HEK293 (cell line): Measurements from ENCODE around the gene SLC11A2.

ENCODE experiments used
- HOXA7 ChIP-seq: sonication (generic); formaldehyde crosslinking; IDR thresholded peaks from 2 replicates; pipeline ENCODE4 v1.8.1; 2022; ENCODE audit warnings: missing genetic modification reagents, borderline replicate concordance
- HOXD13 ChIP-seq: sonication (generic); formaldehyde crosslinking; IDR thresholded peaks from 2 replicates; pipeline ENCODE4 v1.8.0; 2022; ENCODE audit warnings: missing genetic modification reagents, borderline replicate concordance
- KLF9 ChIP-seq: fragments of 450-650 bp; formaldehyde crosslinking; IDR thresholded peaks from 2 replicates; pipeline ENCODE4 v1.5.1; 2016; ENCODE audit warnings: missing biosample characterization, missing genetic modification characterization, low read depth
- YY2 ChIP-seq: fragments of 450-650 bp; formaldehyde crosslinking; IDR thresholded peaks from 2 replicates; pipeline ENCODE4 v1.5.1; 2016; ENCODE audit warnings: missing biosample characterization, missing genetic modification characterization
- ZFP41 ChIP-seq: fragments of 450-650 bp; formaldehyde crosslinking; IDR thresholded peaks from 2 replicates; pipeline ENCODE4 v1.5.1; 2016; ENCODE audit warnings: missing biosample characterization, missing genetic modification characterization, borderline replicate concordance
- ZNF140 ChIP-seq: fragments of 450-650 bp; formaldehyde crosslinking; IDR thresholded peaks from 2 replicates; pipeline ENCODE4 v1.5.1; 2016; ENCODE audit warnings: missing biosample characterization, missing genetic modification characterization
- ZNF214 ChIP-seq: fragments of 450-650 bp; formaldehyde crosslinking; IDR thresholded peaks from 2 replicates; pipeline ENCODE4 v1.5.1; 2017; ENCODE audit warnings: missing biosample characterization, mild to moderate bottlenecking, missing genetic modification characterization, borderline replicate concordance
- ZNF274 ChIP-seq, 2 experiments: fragments of 200-500 bp in 1 of 2; fragments of 450-650 bp in 1 of 2; sonication (Bioruptor generic) in 1 of 2; formaldehyde crosslinking in 1 of 2; IDR thresholded peaks; 2 replicates each; pipeline versions ENCODE4 v1.5.1 to v1.6.1; 2014 to 2016; ENCODE audit warnings: borderline replicate concordance in 1 of 2, inconsistent platforms in 1 of 2, low read length in 1 of 2, missing biosample characterization in 1 of 2, missing genetic modification characterization in 1 of 2
- ZNF670 ChIP-seq: fragments of 450-650 bp; formaldehyde crosslinking; IDR thresholded peaks from 2 replicates; pipeline ENCODE4 v1.5.1; 2016; ENCODE audit warnings: missing biosample characterization, missing genetic modification characterization, low read depth
- ZNF677 ChIP-seq: fragments of 450-650 bp; IDR thresholded peaks from 2 replicates; pipeline ENCODE4 v1.5.0; 2018; ENCODE audit warnings: missing biosample characterization, mild to moderate bottlenecking, missing genetic modification characterization, moderate library complexity
- ZNF747 ChIP-seq: fragments of 450-650 bp; formaldehyde crosslinking; IDR thresholded peaks from 2 replicates; pipeline ENCODE4 v1.5.1; 2016; ENCODE audit warnings: missing biosample characterization, missing genetic modification characterization
- ZNF792 ChIP-seq: fragments of 450-650 bp; formaldehyde crosslinking; IDR thresholded peaks from 2 replicates; pipeline ENCODE4 v1.5.1; 2016; ENCODE audit warnings: missing biosample characterization, missing genetic modification characterization
- ZNF837 ChIP-seq: fragments of 450-650 bp; formaldehyde crosslinking; IDR thresholded peaks from 2 replicates; pipeline ENCODE4 v1.5.1; 2016; ENCODE audit warnings: missing biosample characterization, missing genetic modification characterization
- ZSCAN16 ChIP-seq: fragments of 450-650 bp; formaldehyde crosslinking; IDR thresholded peaks from 2 replicates; pipeline ENCODE4 v1.5.1; 2016; ENCODE audit warnings: missing biosample characterization, missing genetic modification characterization
- ZSCAN30 ChIP-seq: fragments of 450-650 bp; IDR thresholded peaks from 2 replicates; pipeline ENCODE4 v1.5.1; 2018; ENCODE audit warnings: missing biosample characterization, mild to moderate bottlenecking, missing genetic modification characterization, moderate library complexity
- TF ChIP-seq, protein P1 (sequence below): fragments of 450-650 bp; formaldehyde crosslinking; IDR thresholded peaks from 2 replicates; pipeline ENCODE4 v1.5.1; 2016; ENCODE audit warnings: missing biosample characterization, missing genetic modification characterization
- TF ChIP-seq, protein P2 (sequence below): fragments of 450-650 bp; formaldehyde crosslinking; IDR thresholded peaks from 2 replicates; pipeline ENCODE4 v1.5.1; 2017; ENCODE audit warnings: missing biosample characterization, mild to moderate bottlenecking, missing genetic modification characterization, moderate library complexity
- TF ChIP-seq, protein P3 (sequence below): fragments of 450-650 bp; formaldehyde crosslinking; IDR thresholded peaks from 2 replicates; pipeline ENCODE4 v1.5.1; 2017; ENCODE audit warnings: missing biosample characterization, missing genetic modification characterization
- TF ChIP-seq, protein P4 (sequence below): fragments of 450-650 bp; formaldehyde crosslinking; IDR thresholded peaks from 2 replicates; pipeline ENCODE4 v1.5.1; 2016; ENCODE audit warnings: missing biosample characterization, missing genetic modification characterization
- TF ChIP-seq, protein P5 (sequence below): fragments of 450-650 bp; formaldehyde crosslinking; IDR thresholded peaks from 2 replicates; pipeline ENCODE4 v1.5.1; 2017; ENCODE audit warnings: missing biosample characterization, missing genetic modification characterization
- TF ChIP-seq, protein P6 (sequence below): fragments of 450-650 bp; formaldehyde crosslinking; IDR thresholded peaks from 2 replicates; pipeline ENCODE4 v1.5.1; 2016; ENCODE audit warnings: missing biosample characterization, missing genetic modification characterization
- TF ChIP-seq, protein P7 (sequence below): fragments of 450-650 bp; formaldehyde crosslinking; IDR thresholded peaks from 2 replicates; pipeline ENCODE4 v1.5.1; 2016; ENCODE audit warnings: missing biosample characterization, missing genetic modification characterization
- TF ChIP-seq, protein P8 (sequence below): fragments of 450-650 bp; formaldehyde crosslinking; IDR thresholded peaks from 2 replicates; pipeline ENCODE4 v1.5.1; 2016; ENCODE audit warnings: missing biosample characterization, missing genetic modification characterization

Gene SLC11A2

DNA sequence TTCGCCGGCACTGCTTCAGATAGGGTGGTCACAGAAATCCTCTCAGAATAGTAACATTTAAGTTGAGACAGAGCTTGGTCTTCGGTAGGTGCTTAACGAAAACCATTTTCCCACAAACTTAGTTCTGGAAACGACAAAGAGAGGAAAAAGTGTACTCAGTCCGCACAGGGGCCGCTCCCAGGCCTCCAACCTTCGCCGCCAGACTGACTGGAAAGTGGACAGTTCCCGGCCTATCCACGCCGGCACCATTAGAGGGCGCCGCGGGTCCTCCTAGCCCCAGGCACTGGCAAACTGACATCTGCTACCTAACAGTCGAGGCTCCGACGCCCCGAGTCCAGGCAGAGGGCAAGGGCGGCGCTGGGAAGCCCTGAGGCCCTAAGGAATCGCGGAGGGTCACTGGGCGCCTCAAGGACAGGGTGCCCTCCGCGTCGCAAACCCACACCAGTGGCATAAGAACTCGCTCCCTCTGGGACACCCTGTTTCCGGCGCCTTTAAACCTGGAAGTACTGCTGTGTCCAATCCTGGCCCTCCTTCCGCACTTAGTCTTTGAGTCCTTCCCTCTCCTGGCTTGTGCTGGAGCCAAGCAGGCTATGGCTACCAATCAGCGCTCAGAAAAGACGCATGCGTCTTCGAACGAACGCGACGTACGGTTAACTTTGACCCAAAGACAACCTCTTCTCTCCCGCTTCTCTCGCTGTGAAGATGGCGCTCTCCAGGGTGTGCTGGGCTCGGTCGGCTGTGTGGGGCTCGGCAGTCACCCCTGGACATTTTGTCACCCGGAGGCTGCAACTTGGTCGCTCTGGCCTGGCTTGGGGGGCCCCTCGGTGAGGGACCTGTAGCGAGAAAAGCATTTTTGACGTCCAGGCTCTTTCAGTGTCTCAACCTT, 21.7 kb upstream of the SLC11A2 start, which contains the start of gene LETMD1 (continued):
- TF ChIP-seq, protein P1, sequence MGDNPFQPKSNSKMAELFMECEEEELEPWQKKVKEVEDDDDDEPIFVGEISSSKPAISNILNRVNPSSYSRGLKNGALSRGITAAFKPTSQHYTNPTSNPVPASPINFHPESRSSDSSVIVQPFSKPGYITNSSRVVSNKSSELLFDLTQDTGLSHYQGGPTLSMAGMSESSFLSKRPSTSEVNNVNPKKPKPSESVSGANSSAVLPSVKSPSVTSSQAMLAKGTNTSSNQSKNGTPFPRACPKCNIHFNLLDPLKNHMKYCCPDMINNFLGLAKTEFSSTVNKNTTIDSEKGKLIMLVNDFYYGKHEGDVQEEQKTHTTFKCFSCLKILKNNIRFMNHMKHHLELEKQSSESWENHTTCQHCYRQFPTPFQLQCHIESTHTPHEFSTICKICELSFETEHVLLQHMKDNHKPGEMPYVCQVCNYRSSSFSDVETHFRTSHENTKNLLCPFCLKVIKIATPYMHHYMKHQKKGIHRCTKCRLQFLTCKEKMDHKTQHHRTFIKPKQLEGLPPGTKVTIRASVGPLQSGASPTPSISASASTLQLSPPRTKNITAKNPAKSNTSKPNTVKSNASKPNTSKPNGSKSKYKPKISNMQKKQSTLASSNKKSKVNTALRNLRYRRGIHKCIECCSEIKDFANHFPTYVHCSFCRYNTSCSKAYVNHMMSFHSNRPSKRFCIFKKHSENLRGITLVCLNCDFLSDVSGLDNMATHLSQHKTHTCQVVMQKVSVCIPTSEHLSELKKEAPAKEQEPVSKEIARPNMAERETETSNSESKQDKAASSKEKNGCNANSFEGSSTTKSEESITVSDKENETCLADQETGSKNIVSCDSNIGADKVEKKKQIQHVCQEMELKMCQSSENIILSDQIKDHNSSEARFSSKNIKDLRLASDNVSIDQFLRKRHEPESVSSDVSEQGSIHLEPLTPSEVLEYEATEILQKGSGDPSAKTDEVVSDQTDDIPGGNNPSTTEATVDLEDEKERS = no peak
- TF ChIP-seq ZNF747 (no peak), HOXA7 (CRISPR knock-in tag) (no peak), KLF9 (tag by site-specific recombination) (no peak), ZNF670 (no peak), YY2 (tag by site-specific recombination) (peak; percentile 85), ZNF140 (tag by site-specific recombination) (no peak), ZNF677 (tag by site-specific recombination) (no peak), ZNF837 (tag by site-specific recombination) (no peak), HOXD13 (CRISPR knock-in tag) (no peak), ZSCAN16 (tag by site-specific recombination) (no peak), ZNF792 (tag by site-specific recombination) (no peak), ZNF274 (IDR thresholded peaks at IDR 0.05; ENCODE audit: low read length) (no peak), ZNF274 (tag by site-specific recombination; IDR thresholded peaks at IDR 0.05; ENCODE audit: borderline replicate concordance) (no peak), ZFP41 (tag by site-specific recombination) (no peak), ZSCAN30 (tag by site-specific recombination) (peak; percentile 90), ZNF214 (no peak)
- TF ChIP-seq, protein P2, sequence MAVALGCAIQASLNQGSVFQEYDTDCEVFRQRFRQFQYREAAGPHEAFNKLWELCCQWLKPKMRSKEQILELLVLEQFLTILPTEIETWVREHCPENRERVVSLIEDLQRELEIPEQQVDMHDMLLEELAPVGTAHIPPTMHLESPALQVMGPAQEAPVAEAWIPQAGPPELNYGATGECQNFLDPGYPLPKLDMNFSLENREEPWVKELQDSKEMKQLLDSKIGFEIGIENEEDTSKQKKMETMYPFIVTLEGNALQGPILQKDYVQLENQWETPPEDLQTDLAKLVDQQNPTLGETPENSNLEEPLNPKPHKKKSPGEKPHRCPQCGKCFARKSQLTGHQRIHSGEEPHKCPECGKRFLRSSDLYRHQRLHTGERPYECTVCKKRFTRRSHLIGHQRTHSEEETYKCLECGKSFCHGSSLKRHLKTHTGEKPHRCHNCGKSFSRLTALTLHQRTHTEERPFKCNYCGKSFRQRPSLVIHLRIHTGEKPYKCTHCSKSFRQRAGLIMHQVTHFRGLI (tag by site-specific recombination) = peak; percentile 73; the same call in 1 of the 2 replicates
- TF ChIP-seq, protein P3, sequence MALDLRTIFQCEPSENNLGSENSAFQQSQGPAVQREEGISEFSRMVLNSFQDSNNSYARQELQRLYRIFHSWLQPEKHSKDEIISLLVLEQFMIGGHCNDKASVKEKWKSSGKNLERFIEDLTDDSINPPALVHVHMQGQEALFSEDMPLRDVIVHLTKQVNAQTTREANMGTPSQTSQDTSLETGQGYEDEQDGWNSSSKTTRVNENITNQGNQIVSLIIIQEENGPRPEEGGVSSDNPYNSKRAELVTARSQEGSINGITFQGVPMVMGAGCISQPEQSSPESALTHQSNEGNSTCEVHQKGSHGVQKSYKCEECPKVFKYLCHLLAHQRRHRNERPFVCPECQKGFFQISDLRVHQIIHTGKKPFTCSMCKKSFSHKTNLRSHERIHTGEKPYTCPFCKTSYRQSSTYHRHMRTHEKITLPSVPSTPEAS (tag by site-specific recombination) = peak; percentile 51; the same call in 1 of the 2 replicates
- TF ChIP-seq, protein P4, sequence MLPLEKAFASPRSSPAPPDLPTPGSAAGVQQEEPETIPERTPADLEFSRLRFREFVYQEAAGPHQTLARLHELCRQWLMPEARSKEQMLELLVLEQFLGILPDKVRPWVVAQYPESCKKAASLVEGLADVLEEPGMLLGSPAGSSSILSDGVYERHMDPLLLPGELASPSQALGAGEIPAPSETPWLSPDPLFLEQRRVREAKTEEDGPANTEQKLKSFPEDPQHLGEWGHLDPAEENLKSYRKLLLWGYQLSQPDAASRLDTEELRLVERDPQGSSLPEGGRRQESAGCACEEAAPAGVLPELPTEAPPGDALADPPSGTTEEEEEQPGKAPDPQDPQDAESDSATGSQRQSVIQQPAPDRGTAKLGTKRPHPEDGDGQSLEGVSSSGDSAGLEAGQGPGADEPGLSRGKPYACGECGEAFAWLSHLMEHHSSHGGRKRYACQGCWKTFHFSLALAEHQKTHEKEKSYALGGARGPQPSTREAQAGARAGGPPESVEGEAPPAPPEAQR (tag by site-specific recombination) = no peak
- TF ChIP-seq, protein P5, sequence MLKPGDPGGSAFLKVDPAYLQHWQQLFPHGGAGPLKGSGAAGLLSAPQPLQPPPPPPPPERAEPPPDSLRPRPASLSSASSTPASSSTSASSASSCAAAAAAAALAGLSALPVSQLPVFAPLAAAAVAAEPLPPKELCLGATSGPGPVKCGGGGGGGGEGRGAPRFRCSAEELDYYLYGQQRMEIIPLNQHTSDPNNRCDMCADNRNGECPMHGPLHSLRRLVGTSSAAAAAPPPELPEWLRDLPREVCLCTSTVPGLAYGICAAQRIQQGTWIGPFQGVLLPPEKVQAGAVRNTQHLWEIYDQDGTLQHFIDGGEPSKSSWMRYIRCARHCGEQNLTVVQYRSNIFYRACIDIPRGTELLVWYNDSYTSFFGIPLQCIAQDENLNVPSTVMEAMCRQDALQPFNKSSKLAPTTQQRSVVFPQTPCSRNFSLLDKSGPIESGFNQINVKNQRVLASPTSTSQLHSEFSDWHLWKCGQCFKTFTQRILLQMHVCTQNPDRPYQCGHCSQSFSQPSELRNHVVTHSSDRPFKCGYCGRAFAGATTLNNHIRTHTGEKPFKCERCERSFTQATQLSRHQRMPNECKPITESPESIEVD = no peak
- TF ChIP-seq, protein P6, sequence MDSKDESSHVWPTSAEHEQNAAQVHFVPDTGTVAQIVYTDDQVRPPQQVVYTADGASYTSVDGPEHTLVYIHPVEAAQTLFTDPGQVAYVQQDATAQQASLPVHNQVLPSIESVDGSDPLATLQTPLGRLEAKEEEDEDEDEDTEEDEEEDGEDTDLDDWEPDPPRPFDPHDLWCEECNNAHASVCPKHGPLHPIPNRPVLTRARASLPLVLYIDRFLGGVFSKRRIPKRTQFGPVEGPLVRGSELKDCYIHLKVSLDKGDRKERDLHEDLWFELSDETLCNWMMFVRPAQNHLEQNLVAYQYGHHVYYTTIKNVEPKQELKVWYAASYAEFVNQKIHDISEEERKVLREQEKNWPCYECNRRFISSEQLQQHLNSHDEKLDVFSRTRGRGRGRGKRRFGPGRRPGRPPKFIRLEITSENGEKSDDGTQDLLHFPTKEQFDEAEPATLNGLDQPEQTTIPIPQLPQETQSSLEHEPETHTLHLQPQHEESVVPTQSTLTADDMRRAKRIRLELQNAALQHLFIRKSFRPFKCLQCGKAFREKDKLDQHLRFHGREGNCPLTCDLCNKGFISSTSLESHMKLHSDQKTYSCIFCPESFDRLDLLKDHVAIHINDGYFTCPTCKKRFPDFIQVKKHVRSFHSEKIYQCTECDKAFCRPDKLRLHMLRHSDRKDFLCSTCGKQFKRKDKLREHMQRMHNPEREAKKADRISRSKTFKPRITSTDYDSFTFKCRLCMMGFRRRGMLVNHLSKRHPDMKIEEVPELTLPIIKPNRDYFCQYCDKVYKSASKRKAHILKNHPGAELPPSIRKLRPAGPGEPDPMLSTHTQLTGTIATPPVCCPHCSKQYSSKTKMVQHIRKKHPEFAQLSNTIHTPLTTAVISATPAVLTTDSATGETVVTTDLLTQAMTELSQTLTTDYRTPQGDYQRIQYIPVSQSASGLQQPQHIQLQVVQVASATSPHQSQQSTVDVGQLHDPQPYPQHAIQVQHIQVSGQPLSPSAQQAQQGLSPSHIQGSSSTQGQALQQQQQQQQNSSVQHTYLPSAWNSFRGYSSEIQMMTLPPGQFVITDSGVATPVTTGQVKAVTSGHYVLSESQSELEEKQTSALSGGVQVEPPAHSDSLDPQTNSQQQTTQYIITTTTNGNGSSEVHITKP = peak; percentile 70; the same call in 1 of the 2 replicates
- TF ChIP-seq, protein P7, sequence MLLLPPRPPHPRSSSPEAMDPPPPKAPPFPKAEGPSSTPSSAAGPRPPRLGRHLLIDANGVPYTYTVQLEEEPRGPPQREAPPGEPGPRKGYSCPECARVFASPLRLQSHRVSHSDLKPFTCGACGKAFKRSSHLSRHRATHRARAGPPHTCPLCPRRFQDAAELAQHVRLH (tag by site-specific recombination) = peak; percentile 60
- TF ChIP-seq, protein P8, sequence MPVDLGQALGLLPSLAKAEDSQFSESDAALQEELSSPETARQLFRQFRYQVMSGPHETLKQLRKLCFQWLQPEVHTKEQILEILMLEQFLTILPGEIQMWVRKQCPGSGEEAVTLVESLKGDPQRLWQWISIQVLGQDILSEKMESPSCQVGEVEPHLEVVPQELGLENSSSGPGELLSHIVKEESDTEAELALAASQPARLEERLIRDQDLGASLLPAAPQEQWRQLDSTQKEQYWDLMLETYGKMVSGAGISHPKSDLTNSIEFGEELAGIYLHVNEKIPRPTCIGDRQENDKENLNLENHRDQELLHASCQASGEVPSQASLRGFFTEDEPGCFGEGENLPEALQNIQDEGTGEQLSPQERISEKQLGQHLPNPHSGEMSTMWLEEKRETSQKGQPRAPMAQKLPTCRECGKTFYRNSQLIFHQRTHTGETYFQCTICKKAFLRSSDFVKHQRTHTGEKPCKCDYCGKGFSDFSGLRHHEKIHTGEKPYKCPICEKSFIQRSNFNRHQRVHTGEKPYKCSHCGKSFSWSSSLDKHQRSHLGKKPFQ = peak; percentile 65
